ENCODE results near the gene C6orf89.
"Not testable (repeated sequence)": the region's sequence is repeated elsewhere in the genome, so short reads cannot be mapped to it uniquely, and the experiment has no call there.

C6orf89 gene

DNA sequence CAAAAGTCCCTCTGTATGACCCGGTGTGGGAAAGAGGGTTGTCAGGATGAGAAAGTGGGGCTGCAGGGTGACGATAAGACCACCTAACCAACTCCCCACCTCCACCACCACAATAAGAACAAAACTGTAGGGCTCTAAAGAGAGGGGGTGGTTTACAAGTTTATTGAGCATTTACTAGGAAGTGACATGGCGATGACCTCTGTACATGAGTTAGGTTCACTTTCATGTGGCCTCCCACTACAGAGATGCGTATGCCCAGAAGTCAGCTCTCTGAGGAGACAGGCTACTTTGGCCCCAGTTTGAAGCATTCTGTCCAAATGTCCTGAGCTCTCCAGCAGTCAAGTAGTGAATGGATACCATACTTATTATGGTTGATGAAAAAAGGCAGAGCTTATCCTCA is 40.1 kb downstream of the C6orf89 start:
- DNase-seq, result no peak

DNA sequence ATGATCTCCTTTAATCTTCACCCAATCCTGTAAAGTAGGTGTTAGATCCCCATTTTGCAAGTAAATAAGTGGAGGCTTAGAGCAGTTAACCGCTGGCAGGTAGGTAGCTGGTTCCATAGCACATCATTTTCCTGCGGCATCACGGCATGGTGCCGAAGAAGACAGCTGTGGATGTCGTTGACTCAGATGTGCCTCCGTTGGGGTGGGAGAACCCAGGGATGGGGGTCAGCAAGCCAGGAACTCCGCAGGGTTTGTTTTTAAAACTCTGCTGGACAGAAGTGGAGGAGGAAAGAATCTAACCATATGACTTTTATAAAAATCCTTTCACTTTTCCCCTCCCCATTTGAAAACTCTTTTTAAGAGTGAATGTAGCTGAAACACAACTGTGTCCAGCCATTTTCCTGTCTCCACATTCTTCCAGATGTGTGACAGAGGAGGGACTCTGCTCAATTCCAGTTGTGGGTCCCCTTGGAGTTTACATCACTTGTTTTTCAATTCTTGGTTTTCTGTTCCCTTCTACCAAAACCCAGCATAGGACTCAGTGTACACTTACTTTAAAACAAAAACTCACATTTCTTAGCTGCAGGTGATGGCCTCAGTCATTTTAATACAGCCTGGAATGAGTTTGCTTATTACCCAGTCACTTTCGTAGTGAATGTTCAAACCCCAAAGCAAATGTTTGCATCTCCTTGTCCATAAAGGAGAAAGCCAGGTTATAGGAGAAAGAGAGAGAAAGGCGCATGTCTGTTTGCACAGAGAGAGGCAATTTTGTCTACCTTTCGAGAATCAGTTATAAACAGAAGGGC is 41.2 kb downstream of the C6orf89 start:
- DNase-seq, result no peak

DNA sequence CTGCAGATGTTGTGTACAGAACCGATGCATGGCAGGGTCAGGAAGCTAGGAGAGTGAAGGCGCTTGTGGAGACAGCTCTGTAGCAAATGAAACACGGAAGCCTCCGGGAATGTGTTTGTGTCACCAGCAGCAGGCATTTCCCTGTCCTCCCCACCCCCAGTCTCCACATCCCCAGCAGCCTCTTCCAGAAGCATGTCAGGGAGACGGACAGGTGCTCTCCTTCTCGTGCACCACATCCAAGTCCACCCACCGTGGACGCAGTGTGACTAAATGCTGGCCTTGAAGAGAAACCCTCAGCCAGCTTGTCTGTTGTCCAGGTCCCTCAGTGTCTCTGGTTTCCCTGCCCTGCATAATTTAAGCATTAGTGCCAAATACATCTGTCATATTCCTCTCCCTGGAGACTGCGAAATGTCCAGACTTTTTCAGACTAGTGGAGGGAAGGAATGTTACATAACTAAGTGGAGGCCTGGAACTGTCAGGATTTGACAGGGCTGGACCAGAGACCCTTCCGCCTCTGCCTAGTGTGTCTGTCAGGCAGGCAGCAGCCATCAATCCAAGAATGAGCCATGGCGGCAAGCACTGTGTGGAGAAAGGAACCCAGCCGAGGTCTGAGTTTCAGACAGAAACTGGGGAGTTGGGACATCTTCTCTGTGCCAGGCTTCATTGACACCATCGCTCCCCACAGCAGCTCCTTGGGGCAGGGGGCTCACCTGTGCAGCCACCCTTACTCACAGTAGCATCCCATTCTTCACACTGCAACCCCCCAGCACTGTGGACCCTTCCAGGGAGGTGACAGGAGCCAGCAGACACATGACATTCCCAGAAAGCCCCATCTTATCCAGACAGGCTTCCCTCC is 42.2 kb downstream of the C6orf89 start:
- no peak for DNase-seq

DNA sequence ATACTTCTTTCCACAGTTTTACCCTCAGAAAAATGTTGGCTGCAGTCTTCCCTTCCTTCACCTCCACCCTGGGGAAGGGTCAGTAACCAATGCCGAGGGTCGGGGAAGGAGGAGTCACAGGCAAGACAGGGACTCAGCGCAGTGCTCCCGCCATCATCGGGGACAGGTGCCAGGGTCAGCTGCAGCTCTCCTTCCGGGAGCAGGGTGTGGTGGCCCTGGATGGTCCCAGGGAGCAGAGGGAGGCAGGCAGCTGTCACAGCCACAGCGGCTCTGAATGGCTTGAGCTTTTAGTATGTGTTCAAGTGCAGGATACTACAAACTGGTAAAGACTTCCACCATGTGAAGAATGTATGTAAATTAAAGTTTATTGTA is 42.8 kb downstream of the C6orf89 start:
- peak; percentile 6 for DNase-seq

DNA sequence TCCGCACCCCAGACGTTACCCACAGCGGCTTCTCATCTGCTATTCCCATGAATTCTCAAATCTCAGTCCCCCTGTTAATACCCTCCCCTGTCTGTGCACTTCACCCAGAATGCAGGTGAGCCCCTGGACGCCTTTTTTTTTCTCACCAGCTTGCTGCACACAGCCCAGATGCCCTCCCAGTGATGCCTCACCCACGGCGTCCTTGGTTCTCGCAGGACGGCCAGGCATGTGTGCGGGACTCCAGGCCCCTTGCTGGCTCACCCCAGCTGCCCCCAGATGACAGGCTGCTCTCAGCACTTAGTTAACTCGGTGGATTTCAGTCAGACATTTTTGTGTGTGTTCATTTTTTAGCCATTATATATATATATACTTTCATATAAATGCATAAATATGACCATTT is 43.4 kb downstream of the C6orf89 start:
- no peak for DNase-seq

DNA sequence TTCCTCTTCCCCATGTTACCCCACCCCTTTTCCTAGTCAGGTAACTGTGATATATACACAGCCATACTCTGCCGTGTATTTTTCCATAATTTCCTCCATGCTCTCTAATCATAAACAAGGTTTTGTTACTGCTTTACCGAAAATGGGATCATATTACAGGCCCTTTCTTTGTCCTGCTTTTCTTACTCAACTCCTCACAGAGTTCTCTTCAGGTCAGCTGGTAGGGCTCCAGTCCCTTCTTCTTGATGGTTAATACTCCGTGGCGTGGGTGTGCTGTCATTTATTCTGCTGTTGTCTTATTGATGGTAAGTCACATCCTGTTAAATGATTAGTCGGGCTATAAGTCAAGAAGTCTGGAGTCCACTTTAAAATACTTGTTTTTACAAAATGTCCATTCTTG is 43.9 kb downstream of the C6orf89 start:
- DNase-seq, result peak; percentile 53

DNA sequence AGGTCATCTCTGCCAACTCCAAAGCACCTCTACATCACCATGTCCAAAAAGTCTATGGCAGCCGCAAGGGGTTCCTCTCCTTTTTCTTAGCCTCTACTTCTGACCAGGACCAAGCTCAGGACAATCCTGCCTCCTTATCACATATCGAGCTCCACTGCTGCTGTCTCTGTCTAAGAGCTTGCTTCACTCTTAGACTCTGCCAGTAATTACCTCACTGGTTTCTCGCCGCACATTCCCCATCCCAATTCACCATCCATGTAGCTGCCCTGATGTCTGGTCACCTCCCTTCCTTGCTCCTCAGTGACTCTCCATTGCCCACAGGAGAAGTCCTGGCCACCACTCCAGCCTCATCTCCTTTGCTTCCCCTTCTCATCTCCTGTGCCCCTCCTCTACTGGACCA is 44.7 kb downstream of the C6orf89 start:
- DNase-seq, result no peak

DNA sequence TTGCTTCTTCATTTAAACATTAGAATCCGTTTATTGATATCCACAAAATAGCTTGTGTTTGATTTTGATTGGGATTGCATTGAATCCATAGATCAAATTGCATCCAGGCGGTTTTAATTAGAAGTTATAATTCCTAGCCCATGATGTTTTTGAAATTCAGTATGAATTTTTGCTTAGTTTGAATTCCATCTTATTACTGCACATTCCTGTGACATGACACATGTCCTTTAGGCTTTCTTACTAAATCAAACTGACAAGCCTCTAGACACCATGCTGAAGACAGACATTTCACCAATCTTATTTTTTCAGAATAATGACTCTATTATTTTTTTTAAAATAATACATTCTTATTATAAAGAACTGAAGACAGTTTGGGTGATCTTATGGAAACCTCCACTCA is 47.4 kb downstream of the C6orf89 start:
- no peak for DNase-seq

DNA sequence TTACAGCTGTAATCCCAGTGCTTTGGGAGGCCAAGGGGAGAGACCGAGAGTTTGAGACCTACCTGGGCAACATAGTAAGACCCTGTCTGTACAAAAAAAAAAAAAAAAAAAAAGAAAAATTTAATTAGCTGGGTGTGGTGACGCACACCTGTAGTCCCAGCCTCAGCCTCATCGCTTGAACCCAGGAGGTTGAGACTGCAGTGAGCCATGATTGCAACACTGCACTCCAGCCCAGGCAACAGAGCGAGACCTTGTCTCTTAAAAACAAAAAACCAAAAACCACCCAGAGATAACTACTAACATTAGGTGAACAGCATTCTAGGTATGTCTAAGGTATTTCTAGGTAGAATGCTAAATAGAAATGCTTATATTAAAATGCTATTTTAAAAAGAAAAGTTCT is 47.8 kb downstream of the C6orf89 start:
- DNase-seq, result no peak

DNA sequence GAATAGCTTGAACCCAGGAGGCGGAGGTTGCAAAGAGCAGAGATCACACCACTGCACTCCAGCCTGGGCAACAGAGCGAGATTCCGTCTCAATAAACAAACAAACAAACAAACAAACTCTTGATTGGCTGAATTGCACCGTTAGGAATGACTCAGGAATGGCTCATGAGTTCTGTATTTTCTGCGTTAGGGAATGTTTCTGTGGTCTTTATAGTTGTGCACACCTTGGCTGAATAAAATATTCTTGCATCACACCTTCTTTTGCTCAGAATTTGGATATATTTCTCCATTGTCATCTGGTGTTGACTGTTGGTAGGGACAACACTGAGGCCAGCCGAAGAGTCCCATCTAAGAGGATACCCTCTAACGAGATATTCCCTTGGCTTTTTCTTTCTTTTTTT is 49.1 kb downstream of the C6orf89 start:
- no peak for DNase-seq

DNA sequence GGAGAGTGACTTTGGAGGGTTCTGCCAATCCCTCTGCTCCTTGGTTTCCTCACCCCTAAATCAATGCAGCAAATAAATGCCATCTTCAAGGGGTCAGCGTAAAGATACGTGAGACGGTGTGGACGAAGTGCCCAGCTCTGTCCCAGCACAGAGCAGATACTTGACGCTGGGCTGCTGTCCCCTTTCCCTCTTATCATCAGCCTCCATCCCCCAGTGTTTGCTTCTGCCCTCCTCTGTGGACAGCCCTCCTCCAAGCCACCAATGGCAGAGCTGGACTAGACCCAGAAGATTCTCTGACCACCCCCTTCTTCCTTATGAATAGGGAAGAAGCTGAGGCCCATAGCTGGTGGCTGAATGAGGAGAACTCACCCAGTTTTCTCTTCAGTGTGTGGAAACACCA is 51.1 kb downstream of the C6orf89 start:
- no peak for DNase-seq

DNA sequence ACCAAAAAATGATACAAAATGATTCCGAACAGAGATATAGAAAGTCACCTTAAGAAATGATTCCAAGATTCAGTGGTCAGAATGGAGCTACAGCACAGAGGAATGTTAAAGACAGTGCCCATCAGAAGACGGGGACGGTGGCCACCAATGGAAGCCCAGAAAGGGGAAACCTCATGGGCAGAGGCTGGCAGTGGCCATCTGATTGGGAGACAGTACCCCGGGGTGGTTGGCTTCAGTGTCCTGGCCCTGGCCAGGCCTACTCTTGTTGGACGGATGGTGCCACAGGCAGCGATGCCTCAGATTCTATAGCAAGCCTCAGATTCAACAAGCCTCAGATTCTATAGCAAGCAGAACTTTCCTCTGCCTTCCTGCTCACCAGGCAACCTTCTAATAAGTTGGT is 52.1 kb downstream of the C6orf89 start:
- no peak for DNase-seq

DNA sequence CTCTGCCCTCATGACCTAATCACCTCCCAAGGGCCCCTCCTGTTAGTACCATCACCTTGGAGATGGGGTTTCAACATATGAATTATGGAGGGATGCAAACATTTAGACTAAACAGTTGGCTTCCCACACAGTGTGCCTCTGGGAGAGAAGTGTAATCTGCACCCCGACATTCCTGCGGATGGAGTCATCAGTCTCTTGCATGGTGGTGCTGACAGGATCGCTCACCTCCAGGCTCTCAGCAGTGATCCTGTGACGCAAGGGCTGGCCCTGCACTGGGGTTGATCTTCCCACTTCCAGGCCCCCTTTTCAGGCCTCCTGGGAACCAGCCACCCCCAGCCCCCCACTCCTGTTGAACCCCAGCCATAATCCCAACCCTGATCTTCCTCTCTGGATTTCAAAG is 52.8 kb downstream of the C6orf89 start:
- DNase-seq, result no peak

DNA sequence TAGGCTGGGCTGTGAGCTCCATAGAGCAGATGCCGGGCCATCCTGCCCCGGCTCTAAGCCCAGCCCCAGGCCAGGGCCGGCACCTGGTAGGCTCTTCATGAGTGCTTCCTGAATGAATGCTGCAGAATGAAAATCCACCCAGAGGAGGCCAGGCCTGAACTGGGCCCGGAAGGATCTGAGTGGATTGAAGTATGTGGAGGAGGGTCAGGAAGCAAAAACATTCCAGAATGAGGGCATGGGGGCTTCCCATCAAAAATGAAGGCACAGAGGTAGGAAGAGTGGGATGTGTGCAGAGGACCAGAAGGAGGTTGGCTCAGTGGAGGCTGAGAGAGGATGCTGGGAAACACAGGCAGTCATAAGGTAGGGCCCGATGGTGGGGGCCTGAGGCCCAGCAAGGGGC is 53.3 kb downstream of the C6orf89 start:
- not testable (repeated sequence) for DNase-seq

DNA sequence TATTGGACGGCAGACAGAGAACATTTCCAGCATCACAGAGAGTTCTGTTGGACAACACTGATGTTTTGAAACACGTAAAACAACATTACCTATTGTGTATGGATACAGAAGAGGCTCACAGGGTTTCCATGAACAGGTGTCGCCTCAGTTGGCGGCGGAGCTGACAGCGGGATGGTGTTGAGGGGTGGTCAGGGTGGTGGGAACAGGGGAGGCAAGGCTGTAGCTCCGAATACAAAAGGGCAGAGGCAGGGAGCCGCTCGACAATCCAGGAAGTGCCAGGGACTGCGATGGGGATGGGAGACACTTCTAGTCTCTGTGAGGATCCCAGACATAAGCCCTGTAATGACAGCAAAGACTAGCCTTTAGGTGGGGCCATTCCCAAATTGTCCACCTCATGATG is 54.3 kb downstream of the C6orf89 start:
- no peak for DNase-seq

DNA sequence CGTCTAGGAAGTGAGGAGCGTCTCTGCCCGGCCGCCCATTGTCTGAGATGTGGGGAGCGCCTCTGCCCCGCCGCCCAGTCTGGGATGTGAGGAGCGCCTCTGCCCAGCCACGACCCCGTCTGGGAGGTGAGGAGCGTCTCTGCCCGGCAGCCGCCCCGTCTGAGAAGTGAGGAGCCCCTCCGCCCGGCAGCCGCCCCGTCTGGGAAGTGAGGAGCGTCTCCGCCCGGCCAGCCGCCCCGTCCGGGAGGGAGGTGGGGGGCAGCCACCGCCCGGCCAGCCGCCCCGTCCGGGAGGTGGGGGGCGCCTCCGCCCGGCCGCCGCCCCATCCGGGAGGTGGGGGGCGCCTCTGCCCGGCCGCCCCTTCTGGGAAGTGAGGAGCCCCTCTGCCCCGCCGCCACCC is 55.8 kb downstream of the C6orf89 start:
- not testable (repeated sequence) for DNase-seq

DNA sequence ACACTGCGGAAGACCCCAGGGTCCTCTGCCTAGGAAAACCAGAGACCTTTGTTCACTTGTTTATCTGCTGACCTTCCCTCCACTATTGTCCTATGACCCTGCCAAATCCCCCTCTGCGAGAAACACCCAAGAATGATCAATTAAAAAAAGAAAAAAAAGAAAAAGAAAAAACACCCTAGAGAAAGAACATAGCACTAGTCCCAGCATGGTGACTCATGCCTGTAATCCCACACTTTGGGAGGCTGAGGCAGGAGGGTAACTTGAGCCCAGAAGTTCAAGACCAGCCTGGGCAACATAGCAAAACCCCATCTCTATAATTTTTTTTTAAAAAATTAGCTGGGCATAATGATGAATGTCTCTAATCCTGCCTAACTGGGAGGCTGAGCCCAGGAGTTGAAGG is 56.6 kb downstream of the C6orf89 start:
- not testable (repeated sequence) for DNase-seq

DNA sequence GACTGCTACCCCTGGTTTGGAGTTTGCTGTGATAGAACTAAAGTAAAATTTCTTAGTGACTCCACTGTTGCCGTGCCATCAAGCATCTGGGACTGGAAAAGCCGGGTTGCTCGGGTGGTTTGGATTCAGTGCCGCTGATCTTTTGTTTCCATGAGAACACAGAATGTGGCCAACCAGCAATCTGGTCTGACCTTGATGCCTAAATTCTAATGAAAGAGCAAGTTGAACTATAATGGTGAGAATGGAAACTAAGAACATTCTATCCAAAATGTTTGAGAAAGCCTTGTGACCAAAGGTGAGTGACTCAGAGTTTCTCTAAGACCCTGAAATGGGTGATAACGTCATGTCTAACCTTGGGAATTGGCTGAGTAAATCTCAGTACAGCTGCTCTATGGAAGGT is 58.9 kb downstream of the C6orf89 start:
- no peak for DNase-seq

DNA sequence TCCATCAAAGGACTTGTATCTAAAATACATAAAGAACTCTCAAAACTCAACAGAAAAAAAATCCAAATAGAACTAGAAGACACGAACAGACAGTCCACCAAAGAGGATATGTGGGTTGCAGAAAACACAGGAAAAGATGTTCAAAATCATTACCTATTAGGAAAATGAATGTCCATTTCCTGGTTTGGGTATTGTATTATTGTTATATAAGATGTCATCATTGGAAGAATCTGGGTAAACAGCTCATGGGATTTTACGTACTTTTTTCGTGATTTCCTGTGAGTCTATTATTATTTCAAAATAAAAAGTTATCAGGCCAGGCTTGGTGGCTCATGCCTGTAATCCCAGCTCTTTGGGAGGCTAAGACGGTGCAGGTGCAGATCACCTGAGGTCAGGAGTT is 59.5 kb downstream of the C6orf89 start:
- DNase-seq, result no peak

DNA sequence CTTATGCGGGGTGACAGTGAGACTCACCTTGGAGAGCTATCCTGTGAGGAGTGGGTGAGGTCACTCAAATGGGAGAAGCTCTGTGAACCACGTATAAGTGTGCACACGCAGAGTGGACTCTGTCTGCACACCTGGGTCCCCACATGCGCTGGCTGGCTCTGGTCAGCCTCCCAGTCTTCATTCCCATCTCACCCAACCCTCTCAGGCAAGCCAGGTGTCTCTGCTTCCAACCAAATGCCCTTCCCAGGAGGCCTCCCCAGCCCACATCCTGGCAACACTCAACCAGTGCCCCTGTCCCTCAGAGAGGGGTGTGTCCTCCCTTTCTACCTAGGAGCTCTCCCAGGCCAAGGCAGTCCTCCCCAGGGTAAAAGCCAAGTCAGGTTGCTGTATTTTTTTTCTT is 60.8 kb downstream of the C6orf89 start:
- no peak for DNase-seq

DNA sequence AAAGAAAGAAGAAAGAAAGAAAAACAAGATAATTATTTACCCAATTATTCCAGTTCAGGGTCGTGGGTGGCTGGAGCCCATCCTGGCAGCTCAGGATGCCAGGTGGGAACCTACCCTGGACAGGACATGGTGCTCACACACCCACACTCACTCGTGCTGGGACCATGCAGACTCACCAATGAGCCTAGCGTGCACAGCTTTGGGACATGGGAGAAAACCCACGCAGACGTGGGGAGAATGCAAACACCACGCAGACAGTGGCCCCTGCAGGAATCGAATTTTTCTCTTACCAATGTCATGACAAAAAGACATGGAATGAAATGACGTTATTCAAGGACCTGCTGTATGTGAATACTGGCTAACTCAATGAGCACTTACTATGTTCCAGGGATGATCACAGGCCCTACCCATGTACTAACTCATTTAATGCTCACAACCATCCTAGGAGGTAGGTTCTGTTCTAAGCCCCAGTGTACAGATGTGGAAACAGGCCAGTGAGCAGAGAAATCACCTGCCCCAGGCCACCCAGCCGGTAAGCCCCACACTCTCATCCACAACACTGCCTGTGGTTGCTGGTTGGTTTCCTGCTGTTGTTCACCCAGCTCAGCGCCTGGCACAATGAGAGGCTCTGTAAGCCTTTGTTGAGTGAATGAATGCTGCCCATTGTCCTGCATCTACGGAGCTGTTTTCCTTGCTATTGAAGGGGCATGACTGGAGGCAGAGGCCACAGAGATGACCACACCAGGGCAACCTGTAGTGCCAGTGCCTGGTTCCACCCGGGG is 62.0 kb downstream of the C6orf89 start:
- DNase-seq, result no peak

DNA sequence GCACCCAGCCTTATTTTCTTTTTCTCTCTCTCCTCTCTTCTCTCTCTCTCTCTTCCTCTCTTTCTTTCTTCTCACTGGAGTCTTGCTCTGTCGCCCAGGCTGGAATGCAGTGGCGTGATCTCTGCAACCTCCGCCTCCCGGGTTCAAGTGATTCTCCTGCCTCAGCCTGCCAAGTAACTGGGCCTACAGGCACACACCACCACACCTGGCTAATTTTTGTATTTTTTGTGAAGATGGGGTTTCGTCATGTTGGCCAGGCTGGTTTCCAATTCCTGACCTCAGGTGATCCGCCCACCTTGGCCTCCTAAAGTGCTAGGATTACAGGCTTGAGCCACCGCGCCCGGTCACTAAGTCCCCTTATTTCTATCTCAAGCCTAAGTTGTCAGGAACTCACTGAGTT is 63.3 kb downstream of the C6orf89 start:
- DNase-seq, result not testable (repeated sequence)

DNA sequence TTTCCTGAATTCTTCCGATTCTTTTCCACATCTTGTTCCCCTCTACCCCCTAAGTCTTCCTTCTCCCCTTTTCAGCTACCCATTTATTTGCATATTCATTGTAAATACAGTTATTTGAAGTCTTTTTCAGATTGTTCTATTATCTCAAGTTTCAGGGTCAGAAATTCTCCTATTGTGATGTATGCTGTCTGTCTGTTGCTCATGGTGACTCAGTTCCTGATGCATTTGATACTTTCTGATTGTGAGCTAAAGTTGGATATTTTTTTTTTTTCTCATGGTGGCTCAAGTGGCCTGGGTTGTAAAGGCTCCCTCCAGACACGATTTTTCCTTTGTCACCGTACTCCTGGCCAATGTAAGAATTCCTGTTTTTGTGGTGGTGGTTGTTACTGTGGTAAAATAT is 63.9 kb downstream of the C6orf89 start:
- DNase-seq, result no peak

DNA sequence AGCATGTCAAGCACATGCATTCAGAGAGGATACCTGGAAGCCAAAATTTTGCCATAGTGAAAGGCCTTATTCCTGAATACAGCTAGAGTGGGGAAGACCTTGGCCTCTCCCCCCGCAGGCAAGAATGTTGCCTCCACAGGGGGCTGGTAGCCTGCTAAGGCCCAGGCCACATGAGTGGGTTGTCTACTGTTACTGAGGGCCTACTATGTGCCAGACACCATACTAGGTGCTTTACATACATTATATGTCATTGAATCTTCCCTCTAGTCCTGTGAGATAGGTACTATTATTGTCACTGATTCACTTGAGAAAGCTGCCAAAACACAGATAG is 68.1 kb downstream of the C6orf89 start:
- no peak for DNase-seq

All from NCI-H1105 treated with DMSO at 0.1 percent for 48 hours (cell line).